Ascending aorta (tissue), 2 donors: ENCODE data around the gene CBLIF. TPM values are rescaled to one million over a fixed set of nuclear protein-coding genes. Genes with fewer than 3 reads are reported as not detected.
"Not testable (repeated sequence)": the region's sequence is repeated elsewhere in the genome, so short reads cannot be mapped to it uniquely, and the experiment has no call there.

Experiments
- DNase-seq, 2 donors: peaks; one replicate each; pipeline ENCODE4 v3.0.0-alpha.2; 2019; ENCODE audit warnings: low spot score in 2 of 2
- H3K27ac ChIP-seq, 2 donors: fragments of 200-600 bp; sonication (generic); one replicate each; pipeline ENCODE4 v1.5.1; 2016 to 2017; ENCODE audit warnings: mild to moderate bottlenecking in 1 of 2
- H3K27me3 ChIP-seq: fragments of 200-600 bp; sonication (generic); one replicate; pipeline ENCODE4 v1.5.1; 2017
- H3K36me3 ChIP-seq, 2 donors: fragments of 200-600 bp; sonication (generic); one replicate each; pipeline ENCODE4 v1.5.1; 2016
- H3K4me1 ChIP-seq, 2 donors: fragments of 200-600 bp; sonication (generic); one replicate each; pipeline ENCODE4 v1.5.1; 2016 to 2017; ENCODE audit warnings: mild to moderate bottlenecking in 1 of 2
- H3K4me3 ChIP-seq, 2 donors: fragments of 200-600 bp; sonication (generic); one replicate each; pipeline ENCODE4 v1.5.1; 2016 to 2017; ENCODE audit warnings: mild to moderate bottlenecking in 1 of 2
- H3K9me3 ChIP-seq, 2 donors: fragments of 200-600 bp; sonication (generic); one replicate each; pipeline ENCODE4 v1.5.1; 2016
- CTCF ChIP-seq, 3 experiments: fragments of 200-600 bp in 2 of 3; fragments of 450-650 bp in 1 of 3; sonication (generic) in 2 of 3; IDR thresholded peaks; one replicate each; pipeline ENCODE4 v1.5.1; 2016 to 2019; ENCODE audit warnings: antibody characterized with exemption in 3 of 3, mild to moderate bottlenecking in 1 of 3, moderate library complexity in 1 of 3
- intact Hi-C: fragments of 100-400 bp; cut with DNase I; formaldehyde crosslinking; loops from one replicate; pipeline ENCODE4 v1.15.1; 2023
- total RNA-seq: library from RNA; depleted of rRNA; stranded (reverse); fragments of >200 nt; gene quantifications from one replicate; pipeline ENCODE4 v1.1.0, GENCODE V29; 2016

The CBLIF gene
- total RNA-seq, 1 donor from 2014 or later, result 2.6 TPM

- Histone ChIP-seq H3K36me3 (no peaks in the 10 kb centered on the region), H3K4me3 (peak overlapping the region in 1 of 2 donors; percentile 30), H3K9me3 (no peaks in the 10 kb centered on the region), H3K4me1 (peaks cover 0 to 3% of the 10 kb centered on the region in 2 donors), H3K27ac (peak overlapping the region in 1 of 2 donors; percentile 44), H3K27me3 (no peaks in the 10 kb centered on the region)
- no peak for DNase-seq
- intact Hi-C loops, result loop anchor here (10.0 kb wide), 2 partner anchors 372 to 432 kb away; no protein-coding TSS in a partner anchor
- peak; percentile 30 to 60 (median 57) for TF ChIP-seq CTCF (IDR thresholded peaks at IDR 0.05)
Observed at GRCh38 chr11:59822989-59823566, 22.2 kb downstream of the CBLIF start.

GRCh38 chr11:59818572-59818971 lies 26.7 kb downstream of the CBLIF start:
- Histone ChIP-seq H3K27ac (no peak overlapping the region), H3K4me3 (no peak overlapping the region), H3K36me3 (no peaks in the 10 kb centered on the region), H3K9me3 (no peaks in the 10 kb centered on the region), H3K27me3 (no peaks in the 10 kb centered on the region), H3K4me1 (peaks cover 0 to 3% of the 10 kb centered on the region in 2 donors)
- DNase-seq, result no peak
- intact Hi-C loops, result no loop called here
- no peak for TF ChIP-seq CTCF (IDR thresholded peaks at IDR 0.05)

GRCh38 chr11:59816434-59816833 lies 28.9 kb downstream of the CBLIF start:
- H3K4me1 ChIP-seq, H3K4me3 ChIP-seq, DNase-seq, H3K27ac ChIP-seq, H3K27me3 ChIP-seq, H3K9me3 ChIP-seq, intact Hi-C loops, H3K36me3 ChIP-seq: not testable (repeated sequence)

- no peak overlapping the region for H3K4me3 ChIP-seq
- no peak overlapping the region for H3K27ac ChIP-seq
- no peaks in the 10 kb centered on the region for H3K36me3 ChIP-seq
- no peak for DNase-seq
- peaks cover 0 to 3% of the 10 kb centered on the region in 2 donors for H3K4me1 ChIP-seq
- no peaks in the 10 kb centered on the region for H3K9me3 ChIP-seq
- intact Hi-C loops, result no loop called here
- no peaks in the 10 kb centered on the region for H3K27me3 ChIP-seq
- TF ChIP-seq CTCF (IDR thresholded peaks at IDR 0.05), result no peak
Observed at GRCh38 chr11:59815754-59816153, 29.5 kb downstream of the CBLIF start.

- Histone ChIP-seq H3K27me3 (no peaks in the 10 kb centered on the region), H3K4me1 (peaks cover 0 to 12% of the 10 kb centered on the region in 2 donors), H3K27ac (no peak overlapping the region), H3K36me3 (no peaks in the 10 kb centered on the region), H3K9me3 (no peaks in the 10 kb centered on the region), H3K4me3 (no peak overlapping the region)
- no peak for TF ChIP-seq CTCF (IDR thresholded peaks at IDR 0.05)
- no peak for DNase-seq
- intact Hi-C loops, result no loop called here
Observed at GRCh38 chr11:59814021-59814420, 31.3 kb downstream of the CBLIF start.

GRCh38 chr11:59813364-59813763 lies 31.9 kb downstream of the CBLIF start:
- H3K36me3 ChIP-seq, result no peaks in the 10 kb centered on the region
- DNase-seq, result no peak
- intact Hi-C loops, result no loop called here
- no peak for TF ChIP-seq CTCF (IDR thresholded peaks at IDR 0.05)
- H3K9me3 ChIP-seq, result no peaks in the 10 kb centered on the region
- no peak overlapping the region for H3K27ac ChIP-seq
- H3K4me1 ChIP-seq, result peaks cover 0 to 12% of the 10 kb centered on the region in 2 donors
- H3K27me3 ChIP-seq, result no peaks in the 10 kb centered on the region
- H3K4me3 ChIP-seq, result no peak overlapping the region
